ENCODE measurements around the gene LRP2. TPM values are rescaled to one million over a fixed set of nuclear protein-coding genes. Genes with fewer than 3 reads are reported as not detected.

Gene LRP2
- polyA plus RNA-seq, 1 donor (not counting 4 experiments of a cell fraction or from before 2014, with no cell fraction given) = not detected

GRCh38 chr2:169225233-169225750 lies 137.0 kb downstream of the LRP2 start:
- no peaks in the 10 kb centered on the region for H3K4me1 ChIP-seq (ENCODE audit: control insufficient read depth, extremely low read depth, insufficient read depth, low read length)
- H3K36me3 ChIP-seq (ENCODE audit: control insufficient read depth in 2 of 2, extremely low read depth in 1 of 2, insufficient read depth in 2 of 2, low read length in 2 of 2) = no peaks in the 10 kb centered on the region
- FAIRE-seq = no peak
- no peaks in the 10 kb centered on the region for H3K9me1 ChIP-seq (ENCODE audit: control insufficient read depth, extremely low read depth, insufficient read depth, low read length)
- no peak for DNase-seq (ENCODE audit: low read depth, low spot score)
- TF ChIP-seq CTCF (optimal IDR thresholded peaks at IDR 0.05 in 1 of 3, IDR thresholded peaks at IDR 0.05 in 1 of 3, conservative IDR thresholded peaks at IDR 0.05 in 1 of 3; ENCODE audit: extremely low read depth in 1 of 3, insufficient read depth in 2 of 3, low read length in 3 of 3) (no peak), EZH2 (IDR thresholded peaks at IDR 0.05; ENCODE audit: low read length) (no peak)
- H3K9ac ChIP-seq (ENCODE audit: control insufficient read depth, extremely low read depth, insufficient read depth, low read length) = no peak overlapping the region
- dilution Hi-C loops (cut with MboI; ENCODE audit: extremely low pct_ligation_motif_present, low sequenced_read_pairs) = no loop called here
- H2AFZ ChIP-seq (ENCODE audit: control insufficient read depth, low read length) = no peak overlapping the region
- no peaks in the 10 kb centered on the region for H3K27me3 ChIP-seq (ENCODE audit: control insufficient read depth, extremely low read depth, insufficient read depth, low read length)
- H3K27ac ChIP-seq (ENCODE audit: control insufficient read depth, insufficient read depth, low read length) = no peak overlapping the region
- no peaks in the 10 kb centered on the region for H4K20me1 ChIP-seq (ENCODE audit: control insufficient read depth, extremely low read depth, insufficient read depth, low read length)
- H3K9me3 ChIP-seq (ENCODE audit: control insufficient read depth, low read depth, low read length) = no peaks in the 10 kb centered on the region
- H3K79me2 ChIP-seq (ENCODE audit: control insufficient read depth, insufficient read depth, low read length) = no peaks in the 10 kb centered on the region
- H3K4me2 ChIP-seq (ENCODE audit: control insufficient read depth, extremely low read depth, insufficient read depth, low read depth, low read length) = no peak overlapping the region
- H3K4me3 ChIP-seq (ENCODE audit: control insufficient read depth in 2 of 3, extremely low read depth in 1 of 3, insufficient read depth in 2 of 3, low read depth in 1 of 3, low read length in 3 of 3) = no peak overlapping the region

GRCh38 chr2:169222665-169223064 lies 139.7 kb downstream of the LRP2 start:
- no peak overlapping the region for H3K4me2 ChIP-seq (ENCODE audit: control insufficient read depth, extremely low read depth, insufficient read depth, low read depth, low read length)

More at GRCh38 chr2:169222665-169223064, 139.7 kb downstream of the LRP2 start:
- FAIRE-seq (no peak), DNase-seq (ENCODE audit: low read depth, low spot score) (no peak)
- dilution Hi-C loops (cut with MboI; ENCODE audit: extremely low pct_ligation_motif_present, low sequenced_read_pairs) = no loop called here
- no peaks in the 10 kb centered on the region for H4K20me1 ChIP-seq (ENCODE audit: control insufficient read depth, extremely low read depth, insufficient read depth, low read length)
- H3K9me3 ChIP-seq (ENCODE audit: control insufficient read depth, low read depth, low read length) = no peaks in the 10 kb centered on the region
- no peaks in the 10 kb centered on the region for H3K27me3 ChIP-seq (ENCODE audit: control insufficient read depth, extremely low read depth, insufficient read depth, low read length)
- no peaks in the 10 kb centered on the region for H3K9me1 ChIP-seq (ENCODE audit: control insufficient read depth, extremely low read depth, insufficient read depth, low read length)
- no peak for TF ChIP-seq CTCF (optimal IDR thresholded peaks at IDR 0.05 in 1 of 3, IDR thresholded peaks at IDR 0.05 in 1 of 3, conservative IDR thresholded peaks at IDR 0.05 in 1 of 3; ENCODE audit: extremely low read depth in 1 of 3, insufficient read depth in 2 of 3, low read length in 3 of 3)
- no peak for TF ChIP-seq EZH2 (IDR thresholded peaks at IDR 0.05; ENCODE audit: low read length)
- no peak overlapping the region for H2AFZ ChIP-seq (ENCODE audit: control insufficient read depth, low read length)
- no peak overlapping the region for H3K4me3 ChIP-seq (ENCODE audit: control insufficient read depth in 2 of 3, extremely low read depth in 1 of 3, insufficient read depth in 2 of 3, low read depth in 1 of 3, low read length in 3 of 3)
- H3K4me1 ChIP-seq (ENCODE audit: control insufficient read depth, extremely low read depth, insufficient read depth, low read length) = no peaks in the 10 kb centered on the region
- H3K79me2 ChIP-seq (ENCODE audit: control insufficient read depth, insufficient read depth, low read length) = no peaks in the 10 kb centered on the region
- H3K9ac ChIP-seq (ENCODE audit: control insufficient read depth, extremely low read depth, insufficient read depth, low read length) = no peak overlapping the region
- H3K36me3 ChIP-seq (ENCODE audit: control insufficient read depth in 2 of 2, extremely low read depth in 1 of 2, insufficient read depth in 2 of 2, low read length in 2 of 2) = no peaks in the 10 kb centered on the region
- no peak overlapping the region for H3K27ac ChIP-seq (ENCODE audit: control insufficient read depth, insufficient read depth, low read length)

Measured in keratinocyte (primary cell).